ENCODE results near the gene KRT6A. TPM values are rescaled to one million over a fixed set of nuclear protein-coding genes. Genes with fewer than 3 reads are reported as not detected.

KRT6A gene
- total and polyA plus RNA-seq, 9 of the 15 experiments (the other 6 are each of a cell fraction or from before 2014, with no cell fraction given) = 0.26 TPM; not detected in 8

DNA sequence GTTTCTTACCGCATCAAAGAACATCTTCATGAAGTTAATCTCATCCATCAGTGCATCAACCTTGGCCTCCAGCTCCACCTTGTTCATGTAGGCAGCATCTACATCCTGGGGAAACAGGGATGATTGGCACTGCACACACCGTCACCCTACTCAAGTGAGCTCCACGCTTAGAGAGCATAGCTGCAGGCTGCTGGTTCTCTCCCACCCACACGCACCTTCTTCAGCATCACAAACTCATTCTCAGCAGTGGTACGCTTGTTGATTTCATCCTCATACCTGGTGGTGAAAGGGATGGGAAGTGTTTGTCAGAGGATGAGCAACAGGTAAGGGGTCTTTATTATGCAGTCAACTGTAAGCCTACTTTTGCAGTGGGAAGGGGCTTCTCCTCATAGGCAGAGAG lies 24.8 kb upstream of the KRT6A start (continued):
- TF ChIP-seq, protein P1, sequence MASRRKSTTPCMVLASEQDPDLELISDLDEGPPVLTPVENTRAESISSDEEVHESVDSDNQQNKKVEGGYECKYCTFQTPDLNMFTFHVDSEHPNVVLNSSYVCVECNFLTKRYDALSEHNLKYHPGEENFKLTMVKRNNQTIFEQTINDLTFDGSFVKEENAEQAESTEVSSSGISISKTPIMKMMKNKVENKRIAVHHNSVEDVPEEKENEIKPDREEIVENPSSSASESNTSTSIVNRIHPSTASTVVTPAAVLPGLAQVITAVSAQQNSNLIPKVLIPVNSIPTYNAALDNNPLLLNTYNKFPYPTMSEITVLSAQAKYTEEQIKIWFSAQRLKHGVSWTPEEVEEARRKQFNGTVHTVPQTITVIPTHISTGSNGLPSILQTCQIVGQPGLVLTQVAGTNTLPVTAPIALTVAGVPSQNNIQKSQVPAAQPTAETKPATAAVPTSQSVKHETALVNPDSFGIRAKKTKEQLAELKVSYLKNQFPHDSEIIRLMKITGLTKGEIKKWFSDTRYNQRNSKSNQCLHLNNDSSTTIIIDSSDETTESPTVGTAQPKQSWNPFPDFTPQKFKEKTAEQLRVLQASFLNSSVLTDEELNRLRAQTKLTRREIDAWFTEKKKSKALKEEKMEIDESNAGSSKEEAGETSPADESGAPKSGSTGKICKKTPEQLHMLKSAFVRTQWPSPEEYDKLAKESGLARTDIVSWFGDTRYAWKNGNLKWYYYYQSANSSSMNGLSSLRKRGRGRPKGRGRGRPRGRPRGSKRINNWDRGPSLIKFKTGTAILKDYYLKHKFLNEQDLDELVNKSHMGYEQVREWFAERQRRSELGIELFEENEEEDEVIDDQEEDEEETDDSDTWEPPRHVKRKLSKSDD (conservative IDR thresholded peaks at IDR 0.05; ENCODE audit: low read length) = no peak

DNA sequence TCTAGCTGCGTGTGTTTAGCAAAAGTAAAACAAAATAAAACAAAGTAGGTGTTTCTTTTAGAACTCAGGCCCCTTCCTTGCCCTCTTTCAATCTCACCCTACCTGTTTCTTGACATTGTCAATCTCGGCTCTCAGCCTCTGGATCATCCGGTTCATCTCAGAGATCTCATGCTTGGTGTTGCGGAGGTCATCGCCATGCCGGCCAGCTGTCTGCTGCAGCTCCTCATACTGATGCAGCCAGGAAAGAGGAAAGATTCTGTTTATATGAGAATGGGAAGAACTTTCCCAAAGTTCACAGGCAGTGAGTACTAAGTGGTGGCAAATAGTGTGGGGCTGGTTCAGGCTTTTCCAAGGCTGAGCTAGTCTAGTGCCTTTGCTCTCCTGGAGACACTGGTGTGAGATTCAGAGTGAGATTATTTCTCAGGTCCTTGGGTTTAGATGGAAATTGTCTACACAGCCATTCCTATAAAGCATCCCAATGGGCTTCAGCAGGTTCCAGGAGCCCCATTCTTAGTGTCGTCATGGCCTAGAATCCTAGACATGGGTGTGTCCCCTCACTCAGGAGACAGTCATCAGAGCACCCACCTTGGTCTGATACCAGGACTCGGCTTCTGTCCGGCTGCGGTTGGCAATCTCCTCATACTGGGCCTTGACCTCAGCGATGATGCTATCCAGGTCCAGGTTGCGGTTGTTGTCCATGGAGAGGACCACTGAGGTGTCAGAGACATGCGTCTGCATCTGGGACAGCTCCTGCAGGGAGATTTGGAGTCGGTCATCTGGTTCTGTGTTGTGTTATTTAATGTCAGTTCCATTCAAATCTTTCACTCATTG lies 24.2 kb upstream of the KRT6A start:
- no TSS peak for BruUV-seq (replicated peaks)
- under 1% methylated on average over 14 of the region's 14 CpGs for WGBS (ENCODE audit: insufficient coverage, low coverage, missing lambda C conversion rate)
- CTCF ChIA-PET (ENCODE audit: low intra/inter-chr PET ratio) = no interaction called here
- TF ChIP-seq SIN3A (IDR thresholded peaks at IDR 0.05; ENCODE audit: borderline replicate concordance in 2 of 2, control insufficient read depth in 1 of 2, low read depth in 2 of 2, low read length in 2 of 2) (no peak), MCM7 (IDR thresholded peaks at IDR 0.05) (no peak), MAFF (IDR thresholded peaks at IDR 0.05; ENCODE audit: low read length) (no peak), KLF13 (tag; IDR thresholded peaks at IDR 0.05; ENCODE audit: borderline replicate concordance, low read depth) (no peak), TSC22D4 (tag; IDR thresholded peaks at IDR 0.05) (no peak), NR2C2 (CRISPR knock-in tag; IDR thresholded peaks at IDR 0.05) (no peak), NR2C2 (tag; IDR thresholded peaks at IDR 0.05) (no peak), PRMT5 (CRISPR knock-in tag; IDR thresholded peaks at IDR 0.05) (no peak)
- TF ChIP-seq, protein P2, sequence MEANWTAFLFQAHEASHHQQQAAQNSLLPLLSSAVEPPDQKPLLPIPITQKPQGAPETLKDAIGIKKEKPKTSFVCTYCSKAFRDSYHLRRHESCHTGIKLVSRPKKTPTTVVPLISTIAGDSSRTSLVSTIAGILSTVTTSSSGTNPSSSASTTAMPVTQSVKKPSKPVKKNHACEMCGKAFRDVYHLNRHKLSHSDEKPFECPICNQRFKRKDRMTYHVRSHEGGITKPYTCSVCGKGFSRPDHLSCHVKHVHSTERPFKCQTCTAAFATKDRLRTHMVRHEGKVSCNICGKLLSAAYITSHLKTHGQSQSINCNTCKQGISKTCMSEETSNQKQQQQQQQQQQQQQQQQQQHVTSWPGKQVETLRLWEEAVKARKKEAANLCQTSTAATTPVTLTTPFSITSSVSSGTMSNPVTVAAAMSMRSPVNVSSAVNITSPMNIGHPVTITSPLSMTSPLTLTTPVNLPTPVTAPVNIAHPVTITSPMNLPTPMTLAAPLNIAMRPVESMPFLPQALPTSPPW (CRISPR knock-in tag; IDR thresholded peaks at IDR 0.05) = no peak
- TF ChIP-seq, protein P3, sequence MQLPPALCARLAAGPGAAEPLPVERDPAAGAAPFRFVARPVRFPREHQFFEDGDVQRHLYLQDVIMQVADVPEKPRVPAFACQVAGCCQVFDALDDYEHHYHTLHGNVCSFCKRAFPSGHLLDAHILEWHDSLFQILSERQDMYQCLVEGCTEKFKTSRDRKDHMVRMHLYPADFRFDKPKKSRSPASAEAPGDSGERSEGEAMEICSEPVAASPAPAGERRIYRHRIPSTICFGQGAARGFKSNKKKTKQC (CRISPR knock-in tag; IDR thresholded peaks at IDR 0.05) = no peak
- TF ChIP-seq, protein P4, sequence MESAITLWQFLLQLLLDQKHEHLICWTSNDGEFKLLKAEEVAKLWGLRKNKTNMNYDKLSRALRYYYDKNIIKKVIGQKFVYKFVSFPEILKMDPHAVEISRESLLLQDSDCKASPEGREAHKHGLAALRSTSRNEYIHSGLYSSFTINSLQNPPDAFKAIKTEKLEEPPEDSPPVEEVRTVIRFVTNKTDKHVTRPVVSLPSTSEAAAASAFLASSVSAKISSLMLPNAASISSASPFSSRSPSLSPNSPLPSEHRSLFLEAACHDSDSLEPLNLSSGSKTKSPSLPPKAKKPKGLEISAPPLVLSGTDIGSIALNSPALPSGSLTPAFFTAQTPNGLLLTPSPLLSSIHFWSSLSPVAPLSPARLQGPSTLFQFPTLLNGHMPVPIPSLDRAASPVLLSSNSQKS (CRISPR knock-in tag; IDR thresholded peaks at IDR 0.05) = no peak

More for the DNA sequence above, 24.2 kb upstream of the KRT6A start:
- in situ Hi-C loops (cut with MboI) = no loop called here
- DNase-seq (ENCODE audit: extremely low read depth in 1 of 4, low spot score in 3 of 4) = no peak
- H3K4me2 ChIP-seq (ENCODE audit: insufficient read depth, low read length) = no peak overlapping the region
- no peak overlapping the region for H2AFZ ChIP-seq (ENCODE audit: low read depth, low read length)
- H3K9ac ChIP-seq (ENCODE audit: insufficient read depth in 1 of 2, low read depth in 2 of 2, low read length in 2 of 2) = no peak overlapping the region
- H3K4me3 ChIP-seq = no peak overlapping the region
- H3K27ac ChIP-seq (ENCODE audit: extremely low read depth, low read depth, low read length) = no peak overlapping the region
- H3K27me3 ChIP-seq (ENCODE audit: control insufficient read depth in 2 of 2, insufficient read depth in 2 of 2, low read length in 2 of 2) = peaks cover 21 to 67% of the 10 kb centered on the region in 2 experiments; a peak in 4 of 5 replicates
- H3K79me2 ChIP-seq (ENCODE audit: control insufficient read depth, insufficient read depth, low read length) = no peaks in the 10 kb centered on the region
- H3K9me1 ChIP-seq (ENCODE audit: control insufficient read depth, insufficient read depth, low read length) = no peaks in the 10 kb centered on the region
- H3K36me3 ChIP-seq (ENCODE audit: control insufficient read depth, insufficient read depth, low read length) = no peaks in the 10 kb centered on the region
- intact Hi-C loops (cut with micrococcal nuclease) = no loop called here
- no peak for FAIRE-seq
- no peaks in the 10 kb centered on the region; a peak in 1 of 5 replicates for H3K4me1 ChIP-seq (replicated peaks in 1 of 2; ENCODE audit: control insufficient read depth in 2 of 2, insufficient read depth in 2 of 2, low read length in 2 of 2)
- POLR2A ChIA-PET = no interaction called here
- no peak for ATAC-seq
- H4K20me1 ChIP-seq (replicated peaks; ENCODE audit: control insufficient read depth, insufficient read depth, low read length) = peaks cover 4% of the 10 kb centered on the region; the same call in 1 of the 2 replicates
- H3K9me3 ChIP-seq (replicated peaks; ENCODE audit: control insufficient read depth, insufficient read depth, low read depth, low read length) = no peaks in the 10 kb centered on the region
